Urinary bladder (tissue), 4 donors: ENCODE results near the gene STRAP. TPM values are rescaled to one million over a fixed set of nuclear protein-coding genes. Genes with fewer than 3 reads are reported as not detected.
"Not testable (repeated sequence)": the region's sequence is repeated elsewhere in the genome, so short reads cannot be mapped to it uniquely, and the experiment has no call there.

Experiments
- DNase-seq: peaks from one replicate; pipeline ENCODE4 v3.0.0-alpha.2; 2015; ENCODE audit errors: extremely low spot score
- H3K27ac ChIP-seq: one replicate; pipeline ENCODE4 v1.5.1; 2013; ENCODE audit warnings: low read depth, mild to moderate bottlenecking, moderate library complexity
- H3K36me3 ChIP-seq: one replicate; pipeline ENCODE4 v1.6.1; 2013; ENCODE audit warnings: mild to moderate bottlenecking, moderate library complexity; ENCODE audit not compliant: insufficient read depth
- H3K4me1 ChIP-seq: one replicate; pipeline ENCODE4 v1.6.1; 2013; ENCODE audit warnings: mild to moderate bottlenecking, moderate library complexity; ENCODE audit not compliant: insufficient read depth
- H3K4me3 ChIP-seq: one replicate; pipeline ENCODE4 v1.5.1; 2013; ENCODE audit warnings: low read depth, low read length
- WGBS: extraction: QIAGEN DNeasy Blood & Tissue Kit; methylation state at CpG from one replicate; pipeline ENCODE4 v1.1.7; 2013; 5-methylcytosine and 5-hydroxymethylcytosine counted together
- polyA plus RNA-seq: library from polyadenylated mRNA; stranded (reverse); fragments of 200-250 nt; gene quantifications from one replicate; pipeline ENCODE4 v1.2.3, GENCODE V29; 2013
- total RNA-seq: library from RNA; depleted of rRNA; stranded (reverse); fragments of >200 nt; gene quantifications from one replicate; pipeline ENCODE4 v1.2.3, GENCODE V29; 2014
- donor health status: healthy with polysubstance abuse.
- donor health status: healthy.

Gene STRAP
- total and polyA plus RNA-seq, 2 donors: 62.3 to 80.7 TPM

GRCh38 chr12:15919418-15919817 is 37.2 kb downstream of the STRAP start:
- WGBS: 43% methylated on average over 2 of the region's 2 CpGs
- H3K27ac ChIP-seq: no peak overlapping the region
- no peak for DNase-seq
- no peaks in the 10 kb centered on the region for H3K36me3 ChIP-seq
- H3K4me1 ChIP-seq: no peaks in the 10 kb centered on the region
- no peak overlapping the region for H3K4me3 ChIP-seq

- Histone ChIP-seq H3K4me3 (no peak overlapping the region), H3K27ac (no peak overlapping the region), H3K36me3 (no peaks in the 10 kb centered on the region), H3K4me1 (no peaks in the 10 kb centered on the region)
- WGBS: 80% methylated on average over 1 of the region's 1 CpG
- no peak for DNase-seq
Measured at GRCh38 chr12:15924956-15925355, 42.8 kb downstream of the STRAP start.

GRCh38 chr12:15928346-15928745 is 46.2 kb downstream of the STRAP start:
- no peak overlapping the region for H3K27ac ChIP-seq
- DNase-seq: no peak
- 84% methylated on average over 2 of the region's 2 CpGs for WGBS
- no peaks in the 10 kb centered on the region for H3K36me3 ChIP-seq
- no peaks in the 10 kb centered on the region for H3K4me1 ChIP-seq
- H3K4me3 ChIP-seq: no peak overlapping the region

GRCh38 chr12:15928870-15929571 is 46.8 kb downstream of the STRAP start:
- Histone ChIP-seq H3K27ac (no peak overlapping the region), H3K36me3 (no peaks in the 10 kb centered on the region), H3K4me1 (no peaks in the 10 kb centered on the region), H3K4me3 (no peak overlapping the region)
- no peak for DNase-seq
- WGBS: 74% methylated on average over 10 of the region's 10 CpGs

GRCh38 chr12:15931590-15932053 is 49.4 kb downstream of the STRAP start:
- WGBS: 80% methylated on average over 3 of the region's 3 CpGs

GRCh38 chr12:15932327-15932726 is 50.1 kb downstream of the STRAP start:
- H3K36me3 ChIP-seq: no peaks in the 10 kb centered on the region
- no peaks in the 10 kb centered on the region for H3K4me1 ChIP-seq
- no peak for DNase-seq
- WGBS: 94% methylated on average over 1 of the region's 1 CpG
- H3K27ac ChIP-seq: no peak overlapping the region
- H3K4me3 ChIP-seq: no peak overlapping the region

More at GRCh38 chr12:15931590-15932053, 49.4 kb downstream of the STRAP start:
- Histone ChIP-seq H3K36me3 (no peaks in the 10 kb centered on the region), H3K4me3 (no peak overlapping the region), H3K27ac (no peak overlapping the region), H3K4me1 (no peaks in the 10 kb centered on the region)
- no peak for DNase-seq

GRCh38 chr12:15932971-15933370 is 50.8 kb downstream of the STRAP start:
- Histone ChIP-seq H3K4me1 (no peaks in the 10 kb centered on the region), H3K36me3 (no peaks in the 10 kb centered on the region), H3K27ac (no peak overlapping the region), H3K4me3 (no peak overlapping the region)
- 90% methylated on average over 3 of the region's 3 CpGs for WGBS
- no peak for DNase-seq

GRCh38 chr12:15933751-15934150 is 51.6 kb downstream of the STRAP start:
- H3K27ac ChIP-seq: no peak overlapping the region
- WGBS: 96% methylated on average over 3 of the region's 3 CpGs
- no peaks in the 10 kb centered on the region for H3K4me1 ChIP-seq
- H3K4me3 ChIP-seq: no peak overlapping the region
- no peak for DNase-seq
- H3K36me3 ChIP-seq: no peaks in the 10 kb centered on the region

- 93% methylated on average over 3 of the region's 3 CpGs for WGBS
- Histone ChIP-seq H3K36me3 (no peaks in the 10 kb centered on the region), H3K4me3 (no peak overlapping the region), H3K4me1 (no peaks in the 10 kb centered on the region), H3K27ac (no peak overlapping the region)
- DNase-seq: no peak
Measured at GRCh38 chr12:15936751-15937150, 54.6 kb downstream of the STRAP start.

GRCh38 chr12:15937902-15938301 is 55.7 kb downstream of the STRAP start:
- Histone ChIP-seq H3K36me3 (no peaks in the 10 kb centered on the region), H3K27ac (no peak overlapping the region), H3K4me1 (no peaks in the 10 kb centered on the region), H3K4me3 (no peak overlapping the region)
- DNase-seq: no peak

- H3K36me3 ChIP-seq: no peaks in the 10 kb centered on the region
- H3K4me1 ChIP-seq: no peaks in the 10 kb centered on the region
- no peak overlapping the region for H3K27ac ChIP-seq
- H3K4me3 ChIP-seq: no peak overlapping the region
- DNase-seq: no peak
- 97% methylated on average over 1 of the region's 1 CpG for WGBS
Measured at GRCh38 chr12:15939111-15939510, 56.9 kb downstream of the STRAP start.

GRCh38 chr12:15942475-15942874 is 60.3 kb downstream of the STRAP start:
- Histone ChIP-seq H3K4me3 (no peak overlapping the region), H3K4me1 (no peaks in the 10 kb centered on the region), H3K36me3 (no peaks in the 10 kb centered on the region), H3K27ac (no peak overlapping the region)
- WGBS: 92% methylated on average over 5 of the region's 5 CpGs
- DNase-seq: no peak

- DNase-seq, H3K27ac ChIP-seq, H3K4me1 ChIP-seq, H3K4me3 ChIP-seq, H3K36me3 ChIP-seq: not testable (repeated sequence)
- 99% methylated on average over 5 of the region's 5 CpGs for WGBS
Measured at GRCh38 chr12:15943519-15943918, 61.3 kb downstream of the STRAP start.

GRCh38 chr12:15948461-15948860 is 66.3 kb downstream of the STRAP start:
- H3K36me3 ChIP-seq, DNase-seq, H3K4me3 ChIP-seq, H3K27ac ChIP-seq, H3K4me1 ChIP-seq: not testable (repeated sequence)
- WGBS: 95% methylated on average over 10 of the region's 10 CpGs
